HepG2 (cell line): ENCODE measurements around the gene NT5C3B. TPM values are rescaled to one million over a fixed set of nuclear protein-coding genes. Genes with fewer than 3 reads are reported as not detected.

Source experiments
- HNF4A ChIP-seq: sonication (generic); formaldehyde crosslinking; IDR thresholded peaks from 2 replicates; pipeline ENCODE4 v1.4.0; 2020; ENCODE audit warnings: missing genetic modification reagents
- HNRNPL ChIP-seq: fragments of 200-400 bp; formaldehyde crosslinking; IDR thresholded peaks from 2 replicates; pipeline ENCODE4 v1.6.1; 2017; ENCODE audit warnings: mild to moderate bottlenecking, low read depth, low read length
- IKZF4 ChIP-seq: sonication (generic); formaldehyde crosslinking; IDR thresholded peaks from 2 replicates; pipeline ENCODE4 v1.5.1; 2020; ENCODE audit warnings: borderline replicate concordance, mild to moderate bottlenecking, low read depth, missing genetic modification reagents; ENCODE audit errors: not compliant biosample characterization
- MAZ ChIP-seq, 2 experiments: sonication (generic) in 1 of 2; formaldehyde crosslinking in 1 of 2; IDR thresholded peaks; 2 replicates each; pipeline versions ENCODE4 v1.5.0 to v1.6.1; 2012 to 2020; ENCODE audit warnings: low read depth in 2 of 2, mild to moderate bottlenecking in 2 of 2, borderline replicate concordance in 1 of 2, improper control_type of control experiment in 1 of 2, low read length in 1 of 2, missing genetic modification reagents in 1 of 2, moderate library complexity in 1 of 2
- MTA3 ChIP-seq: sonication (generic); formaldehyde crosslinking; IDR thresholded peaks from 2 replicates; pipeline ENCODE4 v1.4.0; 2020; ENCODE audit warnings: missing genetic modification reagents
- RAD51 ChIP-seq: fragments of 450-650 bp; IDR thresholded peaks from 2 replicates; pipeline ENCODE4 v1.6.1; 2016; ENCODE audit warnings: borderline replicate concordance
- SP5 ChIP-seq: IDR thresholded peaks from 2 replicates; pipeline ENCODE4 v1.6.1; 2016; ENCODE audit warnings: low read depth, borderline replicate concordance
- SRSF1 ChIP-seq: fragments of 200-400 bp; formaldehyde crosslinking; optimal IDR thresholded peaks from 2 replicates; pipeline ENCODE3; 2017; ENCODE audit warnings: mild to moderate bottlenecking, low read depth, low read length, moderate library complexity
- ZBTB38 ChIP-seq: sonication (generic); formaldehyde crosslinking; IDR thresholded peaks from 2 replicates; pipeline ENCODE4 v1.5.1; 2020; ENCODE audit warnings: mild to moderate bottlenecking, missing genetic modification reagents
- ZMYM3 ChIP-seq: sonication (generic); formaldehyde crosslinking; IDR thresholded peaks from 2 replicates; pipeline ENCODE4 v1.5.1; 2020; ENCODE audit warnings: mild to moderate bottlenecking, missing genetic modification reagents
- ZNF264 ChIP-seq: sonication (generic); formaldehyde crosslinking; IDR thresholded peaks from 2 replicates; pipeline ENCODE4 v1.4.0; 2020; ENCODE audit warnings: missing genetic modification reagents
- ZNF317 ChIP-seq: sonication (generic); formaldehyde crosslinking; IDR thresholded peaks from 2 replicates; pipeline ENCODE4 v1.5.0; 2020; ENCODE audit warnings: mild to moderate bottlenecking, missing genetic modification reagents
- ZNF563 ChIP-seq: sonication (generic); formaldehyde crosslinking; IDR thresholded peaks from 2 replicates; pipeline ENCODE4 v1.8.0; 2022; ENCODE audit warnings: mild to moderate bottlenecking, moderate library complexity, missing genetic modification reagents
- ZNF598 ChIP-seq: sonication (generic); formaldehyde crosslinking; IDR thresholded peaks from 2 replicates; pipeline ENCODE4 v1.5.1; 2020; ENCODE audit warnings: mild to moderate bottlenecking, missing genetic modification reagents, borderline replicate concordance
- ZSCAN25 ChIP-seq: sonication (generic); formaldehyde crosslinking; IDR thresholded peaks from 2 replicates; pipeline ENCODE4 v1.8.0; 2022; ENCODE audit warnings: mild to moderate bottlenecking, missing genetic modification reagents
- ZSCAN29 ChIP-seq: sonication (generic); formaldehyde crosslinking; conservative IDR thresholded peaks from 2 replicates; pipeline ENCODE4 v1.4.0; 2020; ENCODE audit warnings: mild to moderate bottlenecking, missing genetic modification reagents
- polyA plus RNA-seq, 8 experiments: library from polyadenylated mRNA; depleted of rRNA in 3 of 8; stranded (reverse) in 7 of 8; unstranded in 1 of 8; fragments of >200 nt; fragmentation: Illumina TruSeq in 4 of 8; extraction: Trizol in 4 of 8; gene quantifications; 2 replicates each; pipeline versions ENCODE4 v1.2.1 to v1.2.3, GENCODE V29; 2011 to 2016; ENCODE audit warnings: low read depth in 4 of 8, missing spikeins in 1 of 8, mixed read lengths in 1 of 8; ENCODE audit not compliant: insufficient read depth in 1 of 8
- total RNA-seq, 5 experiments: library from RNA; depleted of rRNA; stranded (reverse); fragments of >200 nt; fragmentation: Illumina TruSeq; extraction: Trizol; gene quantifications; 2 replicates each; pipeline ENCODE4 v1.2.3, GENCODE V29; 2016; ENCODE audit warnings: low read depth in 1 of 5
- TF ChIP-seq, protein P1 (sequence below), 2 experiments: sonication (generic) in 1 of 2; formaldehyde crosslinking in 1 of 2; IDR thresholded peaks; 2 replicates each; pipeline versions ENCODE4 v1.5.1 to v1.6.1; 2011 to 2020; ENCODE audit warnings: borderline replicate concordance in 1 of 2, low read depth in 1 of 2, low read length in 1 of 2, mild to moderate bottlenecking in 1 of 2, missing genetic modification reagents in 1 of 2, moderate library complexity in 1 of 2
- TF ChIP-seq, protein P2 (sequence below): sonication (generic); formaldehyde crosslinking; IDR thresholded peaks from 2 replicates; pipeline ENCODE4 v1.5.1; 2020; ENCODE audit warnings: mild to moderate bottlenecking, moderate library complexity, missing genetic modification reagents
- TF ChIP-seq, protein P3 (sequence below): sonication (generic); formaldehyde crosslinking; IDR thresholded peaks from 2 replicates; pipeline ENCODE4 v1.5.1; 2020; ENCODE audit warnings: missing genetic modification reagents, mild to moderate bottlenecking, borderline replicate concordance
- TF ChIP-seq, protein P4 (sequence below), 2 experiments: sonication (generic) in 1 of 2; formaldehyde crosslinking in 1 of 2; IDR thresholded peaks; 2 replicates each; pipeline versions ENCODE4 v1.4.0 to v1.6.1; 2018 to 2020; ENCODE audit warnings: missing genetic modification reagents in 2 of 2, borderline replicate concordance in 1 of 2, low read depth in 1 of 2, mild to moderate bottlenecking in 1 of 2, missing biosample characterization in 1 of 2

The NT5C3B gene
- total and polyA plus RNA-seq, 2 of the 13 experiments (the other 11 are each of a cell fraction or from before 2014, with no cell fraction given): 104 to 126 TPM

DNA sequence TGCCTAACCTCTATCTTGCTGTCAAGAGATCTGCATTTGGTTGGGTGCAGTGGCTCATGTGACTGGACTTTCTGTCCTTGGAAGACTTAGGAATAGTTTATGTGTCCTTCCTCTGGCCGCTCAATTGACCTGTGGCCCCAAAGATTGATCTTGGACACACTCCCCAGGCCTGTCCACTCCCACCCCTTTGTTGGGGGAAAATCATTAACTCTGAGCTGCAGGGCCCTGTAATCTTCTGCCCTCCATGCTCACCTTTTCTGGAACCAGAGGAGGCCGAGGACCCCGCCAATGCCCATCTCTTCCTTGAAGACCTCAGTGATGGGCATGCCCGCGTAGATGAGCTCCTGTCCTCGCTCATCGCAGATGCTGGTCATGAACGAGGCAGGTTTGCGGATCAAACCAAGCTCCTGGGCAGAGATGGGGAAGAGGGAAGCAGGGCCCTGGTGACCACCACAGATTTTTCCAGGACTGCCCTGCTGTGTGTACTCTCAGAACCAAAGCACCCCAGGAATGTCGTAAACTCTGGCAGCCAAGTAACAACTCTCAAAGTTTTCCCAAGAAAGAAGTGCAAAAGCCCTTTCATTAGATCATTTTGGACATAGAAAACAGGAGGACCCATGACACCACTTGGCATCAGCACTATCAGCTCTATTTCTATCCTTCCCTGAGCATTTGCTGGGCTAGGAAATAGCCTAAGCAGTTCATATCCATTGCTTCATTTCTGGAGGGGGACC, 37.7 kb upstream of the NT5C3B start (continued):
- TF ChIP-seq ZNF563 (CRISPR knock-in tag): no peak
- no peak; the same call in 1 of the 2 replicates for TF ChIP-seq ZMYM3 (CRISPR knock-in tag)
- TF ChIP-seq, protein P1, sequence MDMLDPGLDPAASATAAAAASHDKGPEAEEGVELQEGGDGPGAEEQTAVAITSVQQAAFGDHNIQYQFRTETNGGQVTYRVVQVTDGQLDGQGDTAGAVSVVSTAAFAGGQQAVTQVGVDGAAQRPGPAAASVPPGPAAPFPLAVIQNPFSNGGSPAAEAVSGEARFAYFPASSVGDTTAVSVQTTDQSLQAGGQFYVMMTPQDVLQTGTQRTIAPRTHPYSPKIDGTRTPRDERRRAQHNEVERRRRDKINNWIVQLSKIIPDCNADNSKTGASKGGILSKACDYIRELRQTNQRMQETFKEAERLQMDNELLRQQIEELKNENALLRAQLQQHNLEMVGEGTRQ (IDR thresholded peaks at IDR 0.05; ENCODE audit: low read depth, low read length): no peak
- TF ChIP-seq, protein P1 (CRISPR knock-in tag; IDR thresholded peaks at IDR 0.05; ENCODE audit: borderline replicate concordance): peak; percentile 75; the same call in 1 of the 2 replicates
- TF ChIP-seq ZNF317 (CRISPR knock-in tag): no peak
- TF ChIP-seq, protein P2, sequence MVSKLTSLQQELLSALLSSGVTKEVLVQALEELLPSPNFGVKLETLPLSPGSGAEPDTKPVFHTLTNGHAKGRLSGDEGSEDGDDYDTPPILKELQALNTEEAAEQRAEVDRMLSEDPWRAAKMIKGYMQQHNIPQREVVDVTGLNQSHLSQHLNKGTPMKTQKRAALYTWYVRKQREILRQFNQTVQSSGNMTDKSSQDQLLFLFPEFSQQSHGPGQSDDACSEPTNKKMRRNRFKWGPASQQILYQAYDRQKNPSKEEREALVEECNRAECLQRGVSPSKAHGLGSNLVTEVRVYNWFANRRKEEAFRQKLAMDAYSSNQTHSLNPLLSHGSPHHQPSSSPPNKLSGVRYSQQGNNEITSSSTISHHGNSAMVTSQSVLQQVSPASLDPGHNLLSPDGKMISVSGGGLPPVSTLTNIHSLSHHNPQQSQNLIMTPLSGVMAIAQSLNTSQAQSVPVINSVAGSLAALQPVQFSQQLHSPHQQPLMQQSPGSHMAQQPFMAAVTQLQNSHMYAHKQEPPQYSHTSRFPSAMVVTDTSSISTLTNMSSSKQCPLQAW (CRISPR knock-in tag): 0 out of 2 replicates have a peak, but pooled peaks have one; percentile 17
- TF ChIP-seq HNRNPL: no peak
- no peak for TF ChIP-seq IKZF4 (CRISPR knock-in tag)
- 0 out of 2 replicates have a peak, but pooled peaks have one; percentile 52 for TF ChIP-seq ZBTB38
- TF ChIP-seq ZNF598 (CRISPR knock-in tag): 0 out of 2 replicates have a peak, but pooled peaks have one; percentile 72
- TF ChIP-seq ZSCAN25: 0 out of 2 replicates have a peak, but pooled peaks have one; percentile 30
- peak; percentile 43; the same call in 1 of the 2 replicates for TF ChIP-seq HNF4A
- TF ChIP-seq SP5: 0 out of 2 replicates have a peak, but pooled peaks have one; percentile 9
- TF ChIP-seq ZNF264 (CRISPR knock-in tag): no peak
- TF ChIP-seq, protein P3, sequence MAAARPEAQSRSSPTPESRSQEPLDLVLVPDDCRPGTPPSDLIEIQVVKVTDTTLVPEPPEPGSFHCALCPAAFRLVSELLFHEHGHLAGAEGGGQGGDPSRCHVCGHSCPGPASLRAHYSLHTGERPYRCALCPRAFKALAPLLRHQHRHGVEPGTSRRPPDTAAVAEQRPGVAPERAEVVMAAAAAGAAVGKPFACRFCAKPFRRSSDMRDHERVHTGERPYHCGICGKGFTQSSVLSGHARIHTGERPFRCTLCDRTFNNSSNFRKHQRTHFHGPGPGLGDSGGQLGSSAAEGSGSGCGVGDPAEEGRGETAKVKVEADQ (CRISPR knock-in tag): no peak; the same call in 1 of the 2 replicates
- TF ChIP-seq RAD51: no peak
- TF ChIP-seq MTA3: no peak
- no peak for TF ChIP-seq ZSCAN29
- TF ChIP-seq SRSF1: no peak
- no peak for TF ChIP-seq MAZ (IDR thresholded peaks at IDR 0.05; ENCODE audit: borderline replicate concordance, low read depth, low read length)
- 0 out of 2 replicates have a peak, but pooled peaks have one; percentile 23 for TF ChIP-seq MAZ (CRISPR knock-in tag; IDR thresholded peaks at IDR 0.05; ENCODE audit: low read depth)
- TF ChIP-seq, protein P4, sequence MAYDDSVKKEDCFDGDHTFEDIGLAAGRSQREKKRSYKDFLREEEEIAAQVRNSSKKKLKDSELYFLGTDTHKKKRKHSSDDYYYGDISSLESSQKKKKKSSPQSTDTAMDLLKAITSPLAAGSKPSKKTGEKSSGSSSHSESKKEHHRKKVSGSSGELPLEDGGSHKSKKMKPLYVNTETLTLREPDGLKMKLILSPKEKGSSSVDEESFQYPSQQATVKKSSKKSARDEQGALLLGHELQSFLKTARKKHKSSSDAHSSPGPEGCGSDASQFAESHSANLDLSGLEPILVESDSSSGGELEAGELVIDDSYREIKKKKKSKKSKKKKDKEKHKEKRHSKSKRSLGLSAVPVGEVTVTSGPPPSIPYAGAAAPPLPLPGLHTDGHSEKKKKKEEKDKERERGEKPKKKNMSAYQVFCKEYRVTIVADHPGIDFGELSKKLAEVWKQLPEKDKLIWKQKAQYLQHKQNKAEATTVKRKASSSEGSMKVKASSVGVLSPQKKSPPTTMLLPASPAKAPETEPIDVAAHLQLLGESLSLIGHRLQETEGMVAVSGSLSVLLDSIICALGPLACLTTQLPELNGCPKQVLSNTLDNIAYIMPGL (CRISPR knock-in tag; IDR thresholded peaks at IDR 0.05; ENCODE audit: borderline replicate concordance in 1 of 2, low read depth in 1 of 2): no peak
